ENCODE results near the gene ZFP57.

Gene ZFP57

GRCh38 chr6:29656157-29656556 is 24.8 kb downstream of the ZFP57 start:
- no peak for DNase-seq (ENCODE audit: low read depth in 3 of 3)

GRCh38 chr6:29655658-29656057 is 25.3 kb downstream of the ZFP57 start:
- no peak for DNase-seq (ENCODE audit: low read depth in 3 of 3)

- peak in 1 of 3 experiments; percentile 35 for DNase-seq (ENCODE audit: low read depth in 3 of 3)
Measured at GRCh38 chr6:29653452-29654038, 27.4 kb downstream of the ZFP57 start.

GRCh38 chr6:29652198-29652584 is 28.8 kb downstream of the ZFP57 start:
- DNase-seq (ENCODE audit: low read depth in 3 of 3), result no peak

- DNase-seq (ENCODE audit: low read depth in 3 of 3), result no peak
Measured at GRCh38 chr6:29651413-29652197, 29.3 kb downstream of the ZFP57 start.

- DNase-seq (ENCODE audit: low read depth in 3 of 3), result peak; percentile 92 to 98 (median 93)
Measured at GRCh38 chr6:29649701-29650673, 31.0 kb downstream of the ZFP57 start.

- no peak for DNase-seq (ENCODE audit: low read depth in 3 of 3)
Measured at GRCh38 chr6:29647927-29648642, 32.9 kb downstream of the ZFP57 start.

- no peak for DNase-seq (ENCODE audit: low read depth in 3 of 3)
Measured at GRCh38 chr6:29641430-29642148, 39.4 kb downstream of the ZFP57 start.

- no peak for DNase-seq (ENCODE audit: low read depth in 3 of 3)
Measured at GRCh38 chr6:29637247-29637646, 43.7 kb downstream of the ZFP57 start.

GRCh38 chr6:29633534-29633905 is 47.4 kb downstream of the ZFP57 start:
- DNase-seq (ENCODE audit: low read depth in 3 of 3), result no peak

- peak; percentile 50 to 62 (median 56) for DNase-seq (ENCODE audit: low read depth in 3 of 3)
Measured at GRCh38 chr6:29632789-29633533, 48.0 kb downstream of the ZFP57 start, which contains the start of gene GABBR1. Gene GABBR1, minus strand, starts transcription at chr6:29633183. Its CDS starts 798 bp downstream, at chr6:29632385.

GRCh38 chr6:29631860-29632731 is 48.9 kb downstream of the ZFP57 start:
- DNase-seq (ENCODE audit: low read depth in 3 of 3), result peak; percentile 27 to 63 (median 55)

- no peak for DNase-seq (ENCODE audit: low read depth in 3 of 3)
Measured at GRCh38 chr6:29631209-29631810, 49.6 kb downstream of the ZFP57 start.

GRCh38 chr6:29630315-29630714 is 50.6 kb downstream of the ZFP57 start:
- DNase-seq (ENCODE audit: low read depth in 3 of 3), result no peak

- no peak for DNase-seq (ENCODE audit: low read depth in 3 of 3)
Measured at GRCh38 chr6:29629571-29629970, 51.4 kb downstream of the ZFP57 start.

- DNase-seq (ENCODE audit: low read depth in 3 of 3), result peak; percentile 33 to 38 (median 37)
Measured at GRCh38 chr6:29628419-29629281, 52.3 kb downstream of the ZFP57 start.

- DNase-seq (ENCODE audit: low read depth in 3 of 3), result peak; percentile 26 to 42 (median 27)
Measured at GRCh38 chr6:29627755-29628418, 53.1 kb downstream of the ZFP57 start.

All from stimulated activated CD4-positive, alpha-beta T cell treated with anti-CD3 and anti-CD28 coated beads, TNF-alpha, amount 100 ng/mL, for 4 hours (primary cell).